ENCODE data around the gene GABRG3.

GABRG3 gene

DNA sequence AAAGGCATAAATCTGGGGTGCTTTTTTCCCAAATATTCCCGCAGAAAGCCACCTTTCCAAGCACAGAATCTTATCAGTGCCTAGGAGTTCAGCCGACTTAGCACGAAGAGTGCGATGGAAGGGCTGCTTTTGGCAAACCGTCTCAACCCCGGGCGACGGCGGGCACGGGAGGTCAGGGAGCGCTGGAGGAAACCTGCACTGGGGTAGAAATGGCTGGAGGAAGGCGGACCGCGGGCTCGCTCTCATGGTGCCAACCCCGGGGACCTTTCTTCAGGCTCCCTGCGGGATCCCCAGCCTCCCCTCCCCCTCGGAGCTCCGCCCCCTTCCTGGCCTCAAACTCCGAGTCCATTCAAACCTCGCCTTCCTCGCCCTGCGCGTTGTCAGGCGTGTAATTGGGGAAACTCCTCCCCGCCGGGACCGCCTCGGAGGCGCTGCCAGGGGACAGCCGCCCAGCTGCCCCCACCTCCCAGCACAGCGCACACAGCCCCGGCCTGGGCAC lies at the start of gene GABRG3:
Gene GABRG3 (plus strand): TSS at position 470 of the 499 bp plus-strand sequence.
- DNase-seq = no peak

- DNase-seq = no peak
Observed at GRCh38 chr15:26921433-26921832, 49.5 kb upstream of the GABRG3 start.

- no peak for DNase-seq
Observed at GRCh38 chr15:26926081-26926480, 44.9 kb upstream of the GABRG3 start.

DNA sequence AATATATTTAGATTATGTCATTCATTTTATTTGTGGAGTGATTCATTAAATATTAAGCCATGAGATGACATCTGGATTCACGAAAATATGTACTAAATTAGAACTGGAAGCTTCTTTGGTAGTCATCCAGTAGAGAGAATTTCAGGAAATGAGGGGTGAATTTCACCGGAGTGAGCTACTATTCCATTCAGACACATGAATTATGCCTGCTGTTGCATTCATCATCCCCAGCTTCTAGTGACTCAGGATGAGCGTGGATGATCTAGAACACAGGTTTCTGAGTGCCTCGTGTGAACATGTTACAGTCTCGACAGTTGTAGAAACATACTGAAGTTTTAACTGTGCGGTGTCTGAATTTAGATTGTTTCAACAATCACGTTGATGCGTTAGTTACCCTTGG lies 42.9 kb upstream of the GABRG3 start:
- no peak for DNase-seq

DNA sequence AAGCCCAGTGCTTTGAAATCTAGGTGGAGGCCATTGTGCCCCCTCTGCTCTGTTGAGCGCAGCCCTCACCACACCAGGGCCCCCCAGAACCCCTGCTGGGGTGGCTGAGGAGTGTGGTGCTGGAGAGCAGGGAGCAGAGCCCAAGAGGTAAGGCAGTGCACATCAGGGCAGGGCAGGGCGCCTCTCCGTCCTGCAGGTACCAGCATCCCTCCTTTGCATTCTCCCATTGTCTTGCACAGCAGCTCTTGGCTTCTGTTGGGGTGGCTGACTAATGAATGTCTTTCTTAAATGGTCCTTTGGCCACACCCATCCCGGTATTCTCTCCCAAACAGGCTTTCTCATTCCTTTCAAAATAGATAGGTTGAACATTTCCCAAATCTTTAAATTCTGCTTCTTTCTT lies 41.4 kb upstream of the GABRG3 start:
- no peak for DNase-seq

DNA sequence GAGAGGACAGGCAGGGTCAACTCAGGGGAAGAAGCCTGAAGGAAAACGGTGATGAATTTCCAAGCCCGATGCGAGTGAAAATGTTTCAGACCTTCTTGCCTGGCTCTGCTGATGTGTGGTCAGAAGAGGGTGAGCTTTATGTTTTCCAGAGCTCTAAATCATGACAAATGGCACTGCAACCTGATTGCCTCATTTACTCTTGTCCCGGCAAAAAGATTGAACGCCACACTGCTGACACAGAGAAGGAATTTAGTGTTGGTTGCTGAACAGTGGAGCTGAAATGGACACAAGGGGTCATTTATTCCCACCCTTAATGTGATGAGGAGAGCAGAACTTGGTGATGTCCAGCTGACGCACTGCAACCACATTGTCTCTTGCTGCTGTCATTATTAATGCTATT lies 36.1 kb upstream of the GABRG3 start:
- DNase-seq = no peak

DNA sequence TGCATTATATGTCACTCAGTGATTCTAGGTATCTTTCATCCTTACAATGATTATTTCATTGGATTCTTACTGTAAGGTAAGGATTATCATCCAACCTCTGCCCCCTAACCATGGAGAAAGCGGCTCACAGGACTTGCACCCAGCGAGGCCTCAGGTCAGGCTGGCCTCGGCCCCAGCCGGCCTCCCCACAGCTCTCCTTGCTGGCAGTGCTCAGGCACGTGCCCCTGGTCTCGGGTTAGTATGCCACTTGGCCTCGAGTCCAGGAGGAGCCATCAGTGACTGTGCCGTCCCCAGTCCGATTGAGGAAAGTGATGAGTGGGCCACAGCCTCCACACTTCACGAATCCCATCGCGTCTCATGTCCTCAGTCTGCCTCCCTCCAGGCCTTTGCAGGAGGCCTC lies 35.7 kb upstream of the GABRG3 start:
- no peak for DNase-seq

DNA sequence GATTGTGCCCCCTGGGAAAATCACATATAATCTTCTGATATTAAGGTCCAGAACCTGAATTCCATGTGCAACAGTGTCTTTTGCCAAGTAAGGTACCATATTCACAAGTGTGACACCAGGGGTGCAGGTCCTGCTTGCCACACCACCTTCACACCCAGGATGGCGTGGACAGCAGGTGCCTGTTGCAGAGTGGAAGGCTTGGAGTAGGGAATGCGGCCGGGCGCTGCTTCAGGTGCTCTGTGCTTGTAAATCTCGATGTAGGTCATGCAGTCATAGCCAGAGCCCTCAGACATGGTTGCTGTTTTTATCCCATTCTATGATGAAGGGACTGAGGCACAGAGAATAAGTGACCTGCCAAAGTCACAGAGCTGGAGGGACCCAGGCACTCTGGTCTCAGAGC lies 34.5 kb upstream of the GABRG3 start:
- no peak for DNase-seq

GRCh38 chr15:26937134-26937533 lies 33.8 kb upstream of the GABRG3 start:
- DNase-seq = no peak

DNA sequence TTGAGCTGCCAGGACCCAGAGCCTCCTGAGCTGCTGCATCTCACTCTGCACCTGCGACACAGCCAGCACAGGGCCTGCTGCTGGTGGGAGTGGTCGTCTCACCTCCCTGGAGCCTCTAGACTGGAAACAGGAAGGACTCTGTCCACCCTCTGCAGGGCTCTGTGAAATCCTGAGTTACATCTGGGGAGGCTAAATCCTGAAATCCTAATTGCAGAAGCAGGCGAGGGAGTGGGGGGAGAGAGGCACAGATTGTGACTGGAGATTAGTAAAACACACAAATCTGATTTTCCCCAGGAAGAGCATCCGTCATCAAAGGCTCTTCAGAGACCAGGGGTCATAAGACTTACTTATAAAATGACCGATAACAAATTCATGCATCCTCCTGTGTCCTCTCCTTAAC lies 31.6 kb upstream of the GABRG3 start:
- DNase-seq = no peak

DNA sequence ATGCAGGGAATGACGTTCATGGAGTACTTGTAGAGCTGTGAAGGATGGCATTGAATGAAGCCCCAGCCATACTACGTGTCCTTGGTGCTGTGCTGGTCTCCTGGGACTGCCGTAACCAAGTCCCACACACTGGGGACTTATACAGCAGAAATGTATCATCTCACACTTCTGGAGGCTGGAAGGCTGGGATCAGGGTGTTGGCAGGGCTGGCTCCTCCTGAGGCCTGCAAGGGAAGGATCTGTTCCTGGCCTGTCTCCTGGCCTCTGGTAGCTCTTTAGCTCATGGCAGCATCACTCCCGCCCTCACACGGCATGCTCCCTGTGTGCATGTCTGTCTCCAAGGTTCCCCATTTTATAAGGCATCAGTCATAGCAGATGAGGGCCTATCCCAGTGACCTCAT lies 29.5 kb upstream of the GABRG3 start:
- DNase-seq = no peak

DNA sequence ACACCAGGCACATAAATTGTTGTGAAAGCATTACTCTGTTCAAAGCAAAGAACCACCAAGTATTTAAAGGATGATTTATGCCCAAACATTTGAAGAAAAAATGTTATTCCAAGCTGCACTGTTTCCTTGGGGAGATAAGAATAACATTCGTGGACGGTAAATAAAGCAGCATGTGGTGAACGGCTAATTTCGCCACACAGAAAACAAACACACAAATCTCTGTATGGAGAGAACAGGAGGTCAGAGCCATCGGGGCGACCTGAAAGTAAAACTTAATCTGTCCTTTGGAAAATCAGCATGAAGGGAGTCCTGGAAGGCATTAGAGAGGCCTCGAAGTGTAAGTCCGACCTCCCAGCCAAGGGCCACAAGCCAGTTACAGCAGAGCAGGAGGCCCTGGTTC lies 27.1 kb upstream of the GABRG3 start:
- DNase-seq = no peak

- DNase-seq = no peak
Observed at GRCh38 chr15:26945046-26945445, 25.9 kb upstream of the GABRG3 start.

DNA sequence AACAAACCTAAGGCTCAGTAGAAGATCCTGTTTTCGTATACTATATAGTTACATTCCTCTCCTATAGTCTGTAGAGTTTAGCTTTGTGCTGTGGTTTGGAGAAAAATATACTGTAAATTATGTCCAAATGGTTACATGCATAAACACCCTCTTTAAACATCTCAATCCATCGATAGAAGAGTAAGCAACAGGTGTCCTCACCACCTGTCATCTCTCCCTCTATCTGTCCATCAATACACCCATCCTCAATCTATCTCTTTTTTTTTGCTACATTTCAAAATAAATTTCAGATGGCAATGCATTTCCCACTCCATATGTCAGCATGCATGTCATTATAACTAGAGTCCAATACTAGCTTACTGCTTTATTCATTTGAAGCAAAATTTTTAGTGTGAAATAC lies 21.0 kb upstream of the GABRG3 start:
- DNase-seq = no peak

GRCh38 chr15:26954403-26954802 lies 16.6 kb upstream of the GABRG3 start:
- no peak for DNase-seq

GRCh38 chr15:26967719-26968269 lies 3.2 kb upstream of the GABRG3 start:
- DNase-seq = no peak

GRCh38 chr15:26968806-26969205 lies 2.2 kb upstream of the GABRG3 start:
- DNase-seq = no peak

DNA sequence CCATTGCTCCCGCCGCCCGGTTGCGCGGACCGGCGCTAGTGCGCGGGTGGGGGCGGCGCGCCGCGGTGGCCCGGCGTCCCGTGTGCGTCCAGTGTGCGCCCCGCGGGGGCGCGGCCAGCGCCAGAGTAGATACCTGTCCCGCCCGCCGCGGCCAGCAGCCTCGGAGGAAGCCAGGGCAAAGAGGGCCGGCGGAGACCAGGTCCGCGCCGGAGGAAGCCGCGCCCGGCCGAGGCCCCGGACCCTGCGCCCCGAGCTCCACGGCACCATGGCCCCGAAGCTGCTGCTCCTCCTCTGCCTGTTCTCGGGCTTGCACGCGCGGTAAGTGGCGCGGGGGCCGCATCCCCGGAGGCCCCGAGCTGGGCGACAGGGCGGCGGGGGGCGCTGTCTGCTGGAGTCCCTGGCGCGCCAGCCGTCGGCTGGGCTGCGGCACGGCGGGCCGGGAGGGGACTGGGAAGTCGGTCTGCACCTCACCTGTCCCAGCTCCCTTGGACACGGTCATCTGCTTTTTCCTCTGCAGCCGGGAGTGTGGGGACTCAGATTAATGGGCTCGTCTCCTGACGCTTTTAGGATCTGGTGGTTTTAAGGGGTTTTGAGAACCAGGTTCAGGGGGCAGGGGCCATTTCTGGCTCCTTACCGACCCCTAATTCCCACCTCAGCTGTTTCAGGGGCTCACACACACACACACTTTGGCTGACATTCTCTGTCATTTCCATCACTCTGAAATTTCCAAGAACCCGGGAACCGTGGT lies 464 bp downstream of the GABRG3 start:
- DNase-seq = no peak

DNA sequence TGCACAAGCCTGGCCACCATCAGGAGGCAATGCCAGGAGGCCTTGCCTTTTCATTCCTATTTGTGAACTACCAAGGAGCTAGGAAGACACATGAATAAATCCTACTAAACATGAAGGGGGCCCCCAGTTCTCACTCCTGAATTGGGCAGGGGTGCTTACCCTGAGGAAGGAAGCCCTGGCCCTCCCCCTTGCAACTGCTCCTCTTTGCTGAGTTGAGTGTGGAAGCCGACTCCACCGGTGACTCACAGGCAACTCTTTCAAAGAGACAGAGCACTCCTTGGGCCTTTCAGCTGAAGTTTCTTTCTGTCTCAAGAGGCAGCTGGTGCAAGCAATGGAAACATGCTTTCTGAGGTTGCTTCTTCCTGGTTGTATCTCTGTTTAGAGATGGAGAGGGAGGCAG lies 1.7 kb downstream of the GABRG3 start:
- DNase-seq = no peak

- no peak for DNase-seq
Observed at GRCh38 chr15:26974120-26974780, 3.3 kb downstream of the GABRG3 start.

DNA sequence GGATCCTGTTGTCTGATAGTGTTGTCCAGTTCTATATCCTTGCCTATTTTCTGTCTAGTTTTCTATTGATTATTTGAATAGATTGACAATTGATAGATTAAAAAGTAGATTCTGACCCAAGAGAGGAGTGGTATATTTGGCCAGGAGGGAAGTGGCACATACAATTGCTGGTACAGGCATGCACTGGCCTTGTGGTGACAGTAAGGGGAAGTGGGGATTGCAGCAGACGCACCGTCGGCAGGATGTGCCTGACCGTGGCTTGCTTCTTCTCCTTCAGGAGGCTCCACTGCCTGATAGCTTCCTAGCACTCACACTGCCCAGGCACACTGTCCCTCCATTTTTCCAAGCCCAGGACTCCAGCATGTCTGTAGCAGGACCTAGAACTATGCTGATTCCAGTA lies 10.5 kb downstream of the GABRG3 start:
- no peak for DNase-seq

DNA sequence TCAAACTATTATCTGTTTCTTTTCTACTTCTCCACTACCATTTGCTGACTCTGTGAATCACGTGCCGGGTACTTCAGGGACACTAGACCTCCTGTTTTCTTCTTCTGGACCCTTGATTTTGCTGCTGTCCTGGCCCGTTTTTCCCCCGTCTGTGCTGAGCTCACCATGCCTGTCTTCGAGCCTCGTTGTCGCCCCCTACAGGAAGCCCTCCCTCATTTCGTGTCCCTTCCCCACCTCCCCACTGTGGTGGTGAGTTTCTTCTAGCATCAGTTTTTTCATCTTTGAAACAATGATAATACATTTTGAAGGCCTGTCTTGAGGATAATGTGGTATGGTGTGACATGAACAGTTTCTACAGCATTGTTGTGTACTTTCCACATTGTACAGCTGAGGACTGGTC lies 12.8 kb downstream of the GABRG3 start:
- DNase-seq = no peak

GRCh38 chr15:26985050-26985449 lies 14.1 kb downstream of the GABRG3 start:
- no peak for DNase-seq

GRCh38 chr15:26996250-26996649 lies 25.3 kb downstream of the GABRG3 start:
- no peak for DNase-seq

Data from activated CD8-positive, alpha-beta memory T cell treated with anti-CD3 and anti-CD28 coated beads, Interleukin-2, amount 50 U/mL, for 4 hours (primary cell).